DND-41 (cell line): ENCODE results near the gene RNF213.

Experiments
- EZH2 ChIP-seq: IDR thresholded peaks from 3 replicates; pipeline ENCODE4 v1.6.1; 2012; ENCODE audit warnings: borderline replicate concordance, low read depth, mild to moderate bottlenecking, moderate library complexity, low read length, inconsistent platforms; ENCODE audit not compliant: severe bottlenecking
- TF ChIP-seq, protein P1 (sequence below): IDR thresholded peaks from 2 replicates; pipeline ENCODE4 v1.5.1; 2012; ENCODE audit warnings: borderline replicate concordance, low read length, moderate library complexity, mild to moderate bottlenecking; ENCODE audit not compliant: poor library complexity, severe bottlenecking; ENCODE audit errors: extremely low read depth

DNA sequence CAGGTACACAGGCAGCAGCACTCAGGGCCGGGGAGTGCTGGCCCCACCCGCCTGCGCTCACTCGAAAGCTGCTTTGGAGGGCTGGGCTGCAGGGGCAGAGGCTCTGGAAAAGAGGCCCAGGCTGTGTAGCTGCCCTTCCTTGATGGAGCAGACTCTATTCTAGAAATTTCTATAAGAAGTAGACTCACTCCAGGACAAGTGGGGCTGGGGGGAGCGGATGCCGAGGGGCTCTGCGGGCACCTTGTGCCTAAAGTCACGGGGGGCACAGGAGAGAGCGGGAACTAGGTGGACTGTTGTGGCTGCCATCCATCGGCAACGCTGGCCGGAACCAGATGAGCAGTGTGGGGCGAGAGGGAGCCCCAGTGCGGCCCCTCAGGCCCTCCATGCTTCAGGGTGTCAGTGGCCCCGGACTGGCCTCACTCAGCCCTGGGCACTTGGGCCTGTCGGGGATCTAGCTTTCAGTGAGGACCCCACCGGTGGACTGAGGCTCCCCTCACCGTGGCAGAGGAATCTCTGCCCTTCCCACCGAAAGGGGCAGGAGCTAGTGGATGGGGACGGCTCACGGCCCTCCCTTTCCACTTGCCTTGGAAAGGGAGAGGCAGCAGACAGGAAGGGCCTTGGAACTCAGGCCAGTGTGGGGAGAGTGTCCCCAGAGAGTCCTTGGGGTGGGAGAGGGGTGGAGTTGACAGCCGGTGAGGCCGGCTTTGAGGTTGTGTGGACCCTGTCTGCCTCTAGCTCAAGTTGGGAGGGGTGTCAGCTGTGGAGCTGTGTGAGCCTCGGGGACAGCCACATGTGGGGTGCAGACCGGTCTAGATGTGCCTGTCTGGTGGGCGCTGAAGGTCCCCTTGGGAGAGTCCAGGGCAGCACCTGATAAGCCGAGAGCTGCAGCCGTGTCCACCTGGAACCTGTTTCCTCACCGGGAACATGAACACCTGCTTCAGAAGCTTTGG is 170.9 kb downstream of the RNF213 start:
- TF ChIP-seq, protein P1, sequence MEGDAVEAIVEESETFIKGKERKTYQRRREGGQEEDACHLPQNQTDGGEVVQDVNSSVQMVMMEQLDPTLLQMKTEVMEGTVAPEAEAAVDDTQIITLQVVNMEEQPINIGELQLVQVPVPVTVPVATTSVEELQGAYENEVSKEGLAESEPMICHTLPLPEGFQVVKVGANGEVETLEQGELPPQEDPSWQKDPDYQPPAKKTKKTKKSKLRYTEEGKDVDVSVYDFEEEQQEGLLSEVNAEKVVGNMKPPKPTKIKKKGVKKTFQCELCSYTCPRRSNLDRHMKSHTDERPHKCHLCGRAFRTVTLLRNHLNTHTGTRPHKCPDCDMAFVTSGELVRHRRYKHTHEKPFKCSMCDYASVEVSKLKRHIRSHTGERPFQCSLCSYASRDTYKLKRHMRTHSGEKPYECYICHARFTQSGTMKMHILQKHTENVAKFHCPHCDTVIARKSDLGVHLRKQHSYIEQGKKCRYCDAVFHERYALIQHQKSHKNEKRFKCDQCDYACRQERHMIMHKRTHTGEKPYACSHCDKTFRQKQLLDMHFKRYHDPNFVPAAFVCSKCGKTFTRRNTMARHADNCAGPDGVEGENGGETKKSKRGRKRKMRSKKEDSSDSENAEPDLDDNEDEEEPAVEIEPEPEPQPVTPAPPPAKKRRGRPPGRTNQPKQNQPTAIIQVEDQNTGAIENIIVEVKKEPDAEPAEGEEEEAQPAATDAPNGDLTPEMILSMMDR = no peak
- TF ChIP-seq EZH2 = no peak
